CMK (cell line): ENCODE data around the gene HOXC10.

Experiments used
- DNase-seq: peaks from one replicate; pipeline ENCODE4 v3.0.0-alpha.2; 2010; ENCODE audit warnings: low read depth

Gene HOXC10

DNA sequence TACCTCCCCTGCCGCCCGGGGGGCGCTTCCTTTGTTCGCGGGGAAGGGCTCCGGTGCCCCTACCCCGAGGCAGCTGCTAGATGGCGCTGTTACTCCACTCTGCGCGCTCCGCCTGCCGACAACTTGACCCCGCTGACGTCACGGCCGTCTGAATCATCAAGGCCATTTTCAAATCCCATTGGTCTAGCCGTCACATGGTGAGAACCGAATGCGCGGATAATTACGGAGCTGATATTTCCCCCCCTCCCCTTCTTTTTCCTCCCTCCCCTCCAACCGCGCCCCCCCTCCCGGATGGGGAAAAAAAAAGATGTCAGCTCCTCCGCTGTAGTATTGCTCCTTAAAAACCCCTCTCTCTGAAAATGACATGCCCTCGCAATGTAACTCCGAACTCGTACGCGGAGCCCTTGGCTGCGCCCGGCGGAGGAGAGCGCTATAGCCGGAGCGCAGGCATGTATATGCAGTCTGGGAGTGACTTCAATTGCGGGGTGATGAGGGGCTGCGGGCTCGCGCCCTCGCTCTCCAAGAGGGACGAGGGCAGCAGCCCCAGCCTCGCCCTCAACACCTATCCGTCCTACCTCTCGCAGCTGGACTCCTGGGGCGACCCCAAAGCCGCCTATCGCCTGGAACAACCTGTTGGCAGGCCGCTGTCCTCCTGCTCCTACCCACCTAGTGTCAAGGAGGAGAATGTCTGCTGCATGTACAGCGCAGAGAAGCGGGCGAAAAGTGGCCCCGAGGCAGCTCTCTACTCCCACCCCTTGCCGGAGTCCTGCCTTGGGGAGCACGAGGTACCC is at the start of gene HOXC10:
Gene HOXC10, plus strand, starts transcription at position 246 of the 791 bp plus-strand sequence. Its CDS starts 114 bp downstream, at position 360.
- DNase-seq: peak; percentile 37

GRCh38 chr12:53935383-53936341 is 49.3 kb upstream of the HOXC10 start:
- no peak for DNase-seq

GRCh38 chr12:53937099-53937498 is 47.8 kb upstream of the HOXC10 start:
- no peak for DNase-seq

DNA sequence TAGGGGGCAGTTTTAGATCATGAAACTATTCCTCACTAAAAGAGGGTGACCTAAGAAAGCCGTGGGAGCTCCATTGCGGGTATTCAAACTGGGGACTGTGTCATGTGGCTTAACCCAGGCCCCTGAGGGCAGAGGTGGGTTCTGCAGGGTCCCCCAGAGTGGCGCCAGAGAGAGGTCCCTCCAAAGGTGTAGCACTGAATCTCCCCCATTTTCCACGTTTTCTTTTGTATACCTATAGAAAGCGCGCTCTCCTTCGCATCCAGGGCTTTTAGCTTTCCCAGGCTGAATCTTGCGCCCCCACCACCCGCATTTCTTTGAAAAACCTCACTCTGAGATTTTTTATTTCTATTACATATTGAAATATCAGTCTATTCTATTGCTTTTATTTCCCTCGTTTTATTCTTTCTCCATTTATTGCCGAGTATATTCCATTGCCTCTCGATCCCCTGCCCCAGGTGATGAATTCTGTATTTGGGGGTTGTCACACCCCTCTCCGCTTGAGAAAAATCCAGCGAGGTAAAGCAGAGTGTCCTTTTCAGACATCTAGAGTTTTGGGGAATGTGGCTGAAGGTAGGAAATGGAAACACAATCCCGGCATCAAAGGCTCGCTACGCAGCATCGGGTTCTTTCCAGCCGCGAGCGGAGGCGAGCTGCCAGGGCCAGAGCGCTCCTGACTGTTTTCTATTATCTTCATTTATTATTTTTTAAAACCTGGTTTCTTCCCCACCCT is 47.2 kb upstream of the HOXC10 start:
- DNase-seq: no peak

- DNase-seq: no peak
These were observed 46.4 kb upstream of the HOXC10 start, which contains the start of gene HOXC13 for GRCh38 chr12:53938326-53939140. Gene HOXC13 (plus strand): TSS chr12:53938831. CDS start chr12:53938907, 76 bp downstream.

GRCh38 chr12:53939141-53940108 is 45.5 kb upstream of the HOXC10 start:
- no peak for DNase-seq

DNA sequence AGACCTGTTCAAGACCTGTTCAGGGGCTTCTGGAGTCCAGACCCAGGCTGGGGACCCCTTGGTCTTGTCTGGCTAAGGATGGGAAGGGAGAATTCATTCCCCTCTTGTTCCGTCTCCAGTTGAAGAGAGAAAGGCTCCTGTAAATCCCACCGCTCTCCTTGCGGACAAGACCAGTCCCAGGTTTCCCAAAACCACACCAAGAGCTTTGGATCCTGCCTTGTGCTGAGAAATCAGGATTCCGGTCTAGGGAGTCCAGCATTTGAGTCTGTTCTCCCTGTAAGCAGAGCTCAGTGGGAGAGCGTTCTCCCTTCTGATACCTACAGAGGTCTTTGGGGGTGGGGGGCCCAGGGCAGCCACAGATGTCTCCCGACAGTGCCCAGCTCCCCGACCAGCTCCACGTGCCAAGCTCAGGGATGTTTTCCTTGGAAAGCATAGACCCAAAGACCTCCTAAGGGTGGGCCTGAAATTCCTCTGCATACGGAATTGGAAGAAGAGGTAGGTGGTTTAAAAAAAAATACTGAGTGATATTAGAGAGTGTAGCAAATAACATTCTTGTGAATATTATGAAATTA is 44.4 kb upstream of the HOXC10 start:
- DNase-seq: no peak

DNA sequence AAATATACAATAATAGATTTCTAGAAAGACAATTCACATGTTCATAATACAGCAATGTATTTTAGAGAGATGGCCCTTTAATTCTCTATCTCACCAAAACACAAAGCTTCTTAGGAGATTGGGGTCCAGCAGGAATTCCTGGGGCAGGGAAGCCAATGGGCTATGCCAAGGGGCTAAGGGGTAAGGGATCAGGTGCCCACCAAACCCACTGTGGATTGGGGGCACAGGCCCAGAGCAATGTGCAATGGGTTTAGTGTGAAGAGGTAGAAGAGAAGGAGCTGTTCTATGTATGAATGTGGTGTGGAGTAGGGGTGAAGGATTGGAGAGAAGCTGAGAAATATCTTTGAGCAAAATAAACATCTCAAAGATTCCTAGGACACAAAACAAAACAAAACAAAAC is 43.8 kb upstream of the HOXC10 start:
- no peak for DNase-seq

DNA sequence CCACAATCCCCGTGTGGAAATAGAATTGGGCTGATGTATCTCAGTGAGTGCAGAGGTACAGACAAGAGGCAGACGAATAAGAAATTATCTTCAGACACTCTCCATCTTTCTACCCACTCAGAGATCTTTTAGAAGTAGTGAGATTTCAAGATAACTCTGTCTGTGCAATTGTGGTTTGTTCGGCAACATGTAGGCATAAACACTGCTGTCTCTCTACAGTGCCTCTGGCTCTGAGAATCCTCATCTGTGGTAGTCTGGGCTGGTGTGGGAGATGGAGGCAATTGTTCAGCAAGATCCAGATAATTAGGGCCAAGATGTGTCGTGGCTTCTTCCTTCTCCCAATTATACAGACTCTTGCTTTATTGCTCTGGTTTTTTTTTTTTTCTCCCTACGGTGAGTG is 43.2 kb upstream of the HOXC10 start:
- no peak for DNase-seq

- DNase-seq: no peak
These were observed 42.4 kb upstream of the HOXC10 start for GRCh38 chr12:53942467-53942997.

DNA sequence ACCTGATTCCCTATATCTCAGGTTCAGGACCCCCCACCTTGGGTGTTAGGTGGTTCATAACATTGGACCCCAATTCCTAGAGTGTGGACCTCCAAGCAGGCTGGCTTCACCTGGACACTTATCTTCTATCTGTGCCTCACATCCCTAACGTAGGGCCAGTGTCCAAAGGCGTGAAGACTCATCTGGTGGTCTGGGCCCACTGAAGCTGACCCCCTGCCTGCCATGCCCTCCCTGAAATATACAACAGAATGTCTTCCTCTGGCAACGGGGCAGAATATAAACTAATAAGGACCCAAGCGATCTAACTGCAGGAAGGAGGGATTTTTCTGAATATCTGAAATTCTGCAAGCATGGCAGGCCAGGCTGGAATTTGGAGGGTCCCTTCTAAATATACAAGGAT is 40.7 kb upstream of the HOXC10 start:
- DNase-seq: no peak

DNA sequence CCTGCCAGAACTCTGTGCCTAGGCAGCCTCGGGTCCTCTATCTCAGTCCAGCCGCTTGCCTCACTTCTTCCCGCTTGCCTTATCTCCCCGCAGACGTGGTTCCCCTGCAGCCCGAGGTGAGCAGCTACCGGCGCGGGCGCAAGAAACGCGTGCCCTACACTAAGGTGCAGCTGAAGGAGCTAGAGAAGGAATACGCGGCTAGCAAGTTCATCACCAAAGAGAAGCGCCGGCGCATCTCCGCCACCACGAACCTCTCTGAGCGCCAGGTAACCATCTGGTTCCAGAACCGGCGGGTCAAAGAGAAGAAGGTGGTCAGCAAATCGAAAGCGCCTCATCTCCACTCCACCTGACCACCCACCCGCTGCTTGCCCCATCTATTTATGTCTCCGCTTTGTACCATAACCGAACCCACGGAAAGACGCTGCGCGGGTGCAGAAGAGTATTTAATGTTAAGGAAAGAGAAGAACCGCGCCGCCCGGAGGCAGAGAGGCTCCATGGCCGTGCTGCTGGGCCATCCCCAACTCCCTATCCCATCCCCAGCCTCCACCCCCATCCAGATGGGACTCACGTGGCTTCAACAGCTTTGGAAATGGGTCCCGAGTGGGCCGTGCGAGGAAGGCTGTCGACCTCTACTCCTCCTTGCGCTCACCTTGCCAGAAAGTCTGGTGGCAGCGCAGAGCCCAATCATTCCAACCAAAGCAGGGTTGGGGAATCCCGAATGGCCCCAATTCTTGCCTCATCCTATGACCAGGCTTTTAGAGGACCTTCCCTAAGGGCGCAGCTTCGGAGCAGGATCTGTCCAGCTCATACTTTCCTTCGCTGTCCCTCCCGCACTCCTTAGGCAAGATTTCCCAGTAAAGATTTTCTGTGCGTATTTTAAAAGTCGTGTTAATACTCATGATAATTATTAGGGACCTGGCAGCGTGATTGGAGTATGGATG is 39.8 kb upstream of the HOXC10 start:
- no peak for DNase-seq

DNA sequence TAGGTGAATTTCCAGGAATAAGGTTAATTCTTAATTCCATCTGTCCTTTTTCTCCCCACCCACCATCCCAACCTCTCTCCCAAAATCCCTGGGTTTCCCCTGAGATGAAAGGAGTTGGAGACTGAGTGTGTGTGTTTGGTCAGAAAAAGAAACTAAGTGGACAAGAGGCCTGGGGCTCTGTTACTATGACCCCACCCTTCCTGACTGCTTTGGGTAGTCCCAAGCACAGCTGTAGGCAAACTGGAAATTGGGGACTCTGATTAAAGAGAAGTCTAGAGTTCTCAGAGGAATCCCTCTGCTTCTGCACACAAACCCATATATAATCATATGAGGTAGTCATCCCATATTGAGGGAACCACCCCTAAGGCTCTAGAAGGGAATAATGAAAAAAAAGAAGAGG is 37.2 kb upstream of the HOXC10 start:
- no peak for DNase-seq

GRCh38 chr12:53948650-53949593 is 36.0 kb upstream of the HOXC10 start:
- DNase-seq: peak; percentile 78

- peak; percentile 77 for DNase-seq
These were observed 35.1 kb upstream of the HOXC10 start for GRCh38 chr12:53949631-53950436.

- no peak for DNase-seq
These were observed 34.5 kb upstream of the HOXC10 start for GRCh38 chr12:53950437-53950773.
